ENCODE results near the gene SREK1IP1.

- TF ChIP-seq CTCF (IDR thresholded peaks at IDR 0.05) (no peak), EP300 (IDR thresholded peaks at IDR 0.05) (no peak)
Measured at GRCh38 chr5:64742411-64742810, 26.1 kb downstream of the SREK1IP1 start.
